Activated T-helper 1 cell treated with anti-CD3 and anti-CD28 coated beads, Interleukin-12 subunit alpha, Interleukin-12 subunit beta, Interleukin-2, Interleukin-4 antibody, amounts not matched to agents 30 ng/mL and 10 ng/mL and 1 ng/mL, durations not matched to agents 14 hours and 24 hours and 36 hours (primary cell): ENCODE measurements around the gene TNS1. TPM values are rescaled to one million over a fixed set of nuclear protein-coding genes. Genes with fewer than 3 reads are reported as not detected.

ENCODE experiments used
- DNase-seq: peaks from one replicate; pipeline ENCODE4 v3.0.0; 2021; ENCODE audit warnings: low spot score
- H3K27ac Mint-ChIP-seq: one replicate; pipeline ENCODE4 v1.8.0; 2021; ENCODE audit warnings: mild to moderate bottlenecking, mixed read lengths
- H3K27me3 Mint-ChIP-seq: one replicate; pipeline ENCODE4 v1.8.0; 2022; ENCODE audit warnings: mild to moderate bottlenecking, moderate library complexity, mixed read lengths; ENCODE audit not compliant: insufficient read depth
- H3K36me3 Mint-ChIP-seq: one replicate; pipeline ENCODE4 v1.8.0; 2021; ENCODE audit warnings: low read depth, mixed read lengths
- H3K4me1 Mint-ChIP-seq: one replicate; pipeline ENCODE4 v1.8.0; 2021; ENCODE audit warnings: low read depth, mixed read lengths
- H3K4me3 Mint-ChIP-seq: one replicate; pipeline ENCODE4 v1.8.0; 2021; ENCODE audit warnings: mild to moderate bottlenecking, moderate library complexity, mixed read lengths
- H3K9me3 Mint-ChIP-seq: one replicate; pipeline ENCODE4 v1.8.0; 2021; ENCODE audit warnings: mixed read lengths
- intact Hi-C: fragments of 100-400 bp; cut with micrococcal nuclease; formaldehyde crosslinking; loops from one replicate; pipeline ENCODE4 v1.15.1; 2024
- total RNA-seq: library from RNA; stranded (reverse); gene quantifications from 2 replicates; pipeline ENCODE4 v1.2.3, GENCODE V29; 2022

TNS1 gene
- total RNA-seq, 1 donor from 2014 or later, result 0.41 TPM

DNA sequence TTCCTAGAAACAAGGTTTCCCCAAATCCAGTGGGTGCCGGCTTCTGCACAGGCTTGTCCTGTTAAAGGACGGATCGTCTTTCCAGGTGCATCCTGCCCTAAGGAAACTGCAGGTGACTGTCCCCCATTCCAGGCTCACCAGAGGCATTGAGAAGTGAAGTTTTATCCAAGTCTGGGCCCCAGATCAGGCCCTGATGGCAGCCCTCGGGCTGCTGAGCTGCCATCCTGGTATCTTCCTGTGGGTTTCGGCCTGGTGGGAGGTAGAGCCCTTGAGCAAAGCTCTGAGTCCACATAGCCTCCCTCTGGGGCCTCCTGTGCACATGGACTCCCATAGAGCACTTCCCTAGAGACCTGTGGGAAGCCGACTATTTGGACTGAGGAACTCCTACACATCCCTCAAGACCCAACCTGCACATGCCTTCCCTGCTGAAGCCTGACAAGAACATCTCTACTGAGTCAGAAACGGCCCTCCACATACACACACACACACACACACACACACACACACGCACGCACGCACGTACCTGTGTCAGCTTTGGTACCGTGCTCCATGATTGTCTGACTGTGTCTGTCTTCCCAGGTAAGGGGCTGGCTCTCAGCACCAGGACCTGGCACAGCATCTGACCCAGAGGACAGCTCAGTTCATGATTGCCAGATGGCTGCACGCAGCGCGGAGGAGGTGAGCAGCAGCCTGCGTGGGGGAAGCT lies 16.4 kb downstream of the TNS1 start:
- no peak overlapping the region for H3K27ac Mint-ChIP-seq
- intact Hi-C loops, result no loop called here
- H3K36me3 Mint-ChIP-seq, result no peaks in the 10 kb centered on the region
- H3K9me3 Mint-ChIP-seq, result no peaks in the 10 kb centered on the region
- H3K4me1 Mint-ChIP-seq, result no peaks in the 10 kb centered on the region
- no peak overlapping the region for H3K4me3 Mint-ChIP-seq
- no peaks in the 10 kb centered on the region for H3K27me3 Mint-ChIP-seq
- DNase-seq, result no peak

DNA sequence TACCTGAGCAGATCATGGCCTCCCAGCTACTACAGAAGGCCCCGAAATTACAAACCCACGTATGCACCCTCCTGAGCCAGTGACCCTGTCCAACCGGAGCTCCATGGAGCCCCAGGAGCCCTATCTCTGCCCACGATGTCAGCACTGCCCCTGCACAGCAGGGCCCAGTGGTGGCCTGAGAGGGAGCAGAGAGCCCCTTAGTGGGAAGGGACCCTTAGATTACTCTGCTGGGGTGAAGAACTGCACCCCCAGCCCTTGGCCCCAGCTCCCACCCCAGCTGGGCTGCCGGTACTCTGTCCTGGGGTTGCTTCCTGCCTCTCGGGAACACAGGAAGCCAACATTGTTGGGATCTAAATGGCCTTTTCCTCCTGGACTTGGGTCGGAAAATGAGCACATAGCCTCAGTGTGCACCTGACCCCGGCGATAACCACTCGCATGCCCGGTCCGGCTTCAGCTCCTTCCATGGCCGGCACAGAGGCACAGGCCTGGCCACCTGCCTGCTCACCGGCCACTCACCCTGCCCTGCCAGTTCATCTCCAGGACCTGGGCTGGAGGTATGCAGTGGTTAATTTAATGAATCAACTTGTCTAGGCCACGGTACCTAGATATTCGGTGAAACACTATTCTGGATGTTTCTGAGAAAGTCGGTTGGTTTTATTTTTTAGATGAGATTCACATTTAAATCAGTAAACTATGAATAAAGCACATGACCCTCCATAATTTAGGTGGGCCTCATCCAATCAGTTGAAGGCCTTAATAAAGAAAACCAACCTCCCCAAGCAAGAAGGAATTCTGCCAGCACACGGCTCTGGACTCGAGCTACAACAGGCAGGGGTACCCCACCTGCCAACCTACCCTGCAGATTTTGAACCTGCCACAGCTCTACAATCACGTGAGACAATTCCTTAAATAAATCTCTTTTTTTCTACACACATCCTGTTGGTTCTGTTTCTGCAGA lies 19.2 kb downstream of the TNS1 start:
- H3K4me3 Mint-ChIP-seq, result no peak overlapping the region
- no peaks in the 10 kb centered on the region for H3K4me1 Mint-ChIP-seq
- intact Hi-C loops, result no loop called here
- H3K27me3 Mint-ChIP-seq, result no peaks in the 10 kb centered on the region
- no peaks in the 10 kb centered on the region for H3K9me3 Mint-ChIP-seq
- no peak for DNase-seq
- H3K27ac Mint-ChIP-seq, result no peak overlapping the region
- no peaks in the 10 kb centered on the region for H3K36me3 Mint-ChIP-seq

DNA sequence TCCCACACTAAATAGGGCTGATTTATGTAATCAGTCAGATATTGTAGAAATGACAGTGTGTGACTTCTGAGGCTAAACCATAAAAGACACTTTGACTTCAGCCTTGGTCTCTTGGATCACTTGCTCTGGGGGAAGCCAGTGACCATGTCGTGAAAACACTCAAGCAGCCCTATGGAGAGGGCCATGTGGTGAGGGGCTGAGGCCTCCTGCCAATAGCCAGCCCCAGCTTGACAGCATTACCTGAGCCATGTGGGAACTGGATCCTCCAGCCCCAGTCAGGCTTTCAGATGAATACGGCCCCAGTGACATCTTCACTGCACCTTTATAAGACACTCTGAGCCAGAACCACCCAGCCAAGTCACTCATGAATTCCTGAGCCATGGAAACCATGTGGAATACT lies 20.8 kb downstream of the TNS1 start:
- intact Hi-C loops, result no loop called here
- H3K36me3 Mint-ChIP-seq, result no peaks in the 10 kb centered on the region
- no peaks in the 10 kb centered on the region for H3K9me3 Mint-ChIP-seq
- H3K27me3 Mint-ChIP-seq, result no peaks in the 10 kb centered on the region
- no peak overlapping the region for H3K27ac Mint-ChIP-seq
- no peak overlapping the region for H3K4me3 Mint-ChIP-seq
- H3K4me1 Mint-ChIP-seq, result no peaks in the 10 kb centered on the region
- DNase-seq, result no peak

DNA sequence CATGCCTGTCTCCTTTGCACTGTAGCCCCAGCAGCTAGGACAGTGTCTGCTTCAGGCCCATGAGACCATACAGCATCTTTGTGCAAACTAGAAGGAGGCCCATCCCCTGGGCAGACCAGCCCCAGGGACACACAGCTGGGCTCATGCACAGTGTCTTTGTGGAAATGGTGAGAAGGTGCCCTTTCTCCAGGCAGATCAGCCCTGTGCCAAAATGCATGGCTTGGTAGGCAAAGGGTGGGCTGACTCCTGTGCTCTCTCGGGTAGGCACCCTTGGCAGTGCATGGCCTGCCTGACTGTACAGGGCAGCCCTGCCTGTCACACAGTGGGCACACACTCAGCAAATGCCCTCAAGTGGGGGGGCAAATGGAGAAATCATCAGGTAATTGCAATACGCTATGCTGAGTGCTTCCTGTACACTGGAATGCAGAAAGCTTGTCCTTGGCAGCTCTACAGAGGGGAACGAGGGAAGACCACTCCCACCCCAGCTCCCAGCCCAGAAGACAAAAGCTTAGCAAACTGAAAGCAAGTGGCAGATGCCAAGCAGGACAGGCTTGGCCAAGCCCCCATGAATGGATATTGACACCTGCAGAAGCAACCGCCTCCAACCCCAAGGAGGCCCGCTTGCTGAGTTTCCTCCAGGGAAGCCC lies 21.6 kb downstream of the TNS1 start:
- no peak for DNase-seq
- no peak overlapping the region for H3K4me3 Mint-ChIP-seq
- H3K27ac Mint-ChIP-seq, result no peak overlapping the region

DNA sequence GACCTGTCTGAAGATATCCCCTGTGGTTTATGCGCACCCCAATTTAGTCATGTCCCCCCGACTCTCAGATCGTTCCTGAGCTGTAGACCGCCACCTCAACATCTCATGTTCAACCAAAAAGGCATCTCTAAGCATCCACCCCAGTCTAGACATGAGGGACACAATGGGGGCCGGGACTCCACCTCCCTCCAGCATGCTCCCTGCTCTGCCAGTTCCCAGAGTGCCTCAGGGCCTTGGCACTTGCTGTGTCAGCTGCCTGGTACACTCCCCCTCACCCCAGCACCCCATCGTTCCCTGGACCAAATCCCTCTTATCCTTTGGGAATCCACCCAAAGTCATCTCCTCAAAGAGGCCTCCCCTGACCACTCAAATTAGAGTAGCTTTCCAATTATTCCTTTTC lies 22.2 kb downstream of the TNS1 start:
- Mint-ChIP-seq H3K36me3 (no peaks in the 10 kb centered on the region), H3K9me3 (no peaks in the 10 kb centered on the region)
- intact Hi-C loops, result no loop called here

More for the DNA sequence above, 21.6 kb downstream of the TNS1 start:
- no peaks in the 10 kb centered on the region for H3K27me3 Mint-ChIP-seq
- no peaks in the 10 kb centered on the region for H3K4me1 Mint-ChIP-seq
- no peaks in the 10 kb centered on the region for H3K36me3 Mint-ChIP-seq
- H3K9me3 Mint-ChIP-seq, result no peaks in the 10 kb centered on the region
- intact Hi-C loops, result no loop called here

DNA sequence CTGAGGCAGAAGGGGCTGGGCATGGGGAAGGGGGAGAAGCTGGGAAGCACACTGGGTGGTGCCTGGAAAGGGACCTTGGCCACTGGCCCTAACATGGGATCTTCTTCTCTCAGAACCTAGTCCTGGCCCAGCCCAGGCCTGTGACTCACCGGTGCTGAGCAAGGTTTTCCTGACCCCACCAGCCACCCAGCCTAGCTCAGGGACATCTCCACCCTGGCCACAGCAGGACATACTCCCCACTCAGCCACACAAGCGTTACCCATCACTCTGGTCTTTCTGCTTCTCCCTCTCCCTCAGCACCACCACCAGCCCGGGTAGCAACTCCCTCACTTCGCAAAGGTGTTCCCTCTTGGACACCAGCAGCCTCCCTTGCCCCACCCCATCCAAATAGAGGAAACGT lies 22.8 kb downstream of the TNS1 start:
- H3K27ac Mint-ChIP-seq, result no peak overlapping the region
- H3K36me3 Mint-ChIP-seq, result no peaks in the 10 kb centered on the region
- no peaks in the 10 kb centered on the region for H3K27me3 Mint-ChIP-seq
- intact Hi-C loops, result no loop called here
- no peaks in the 10 kb centered on the region for H3K9me3 Mint-ChIP-seq
- H3K4me3 Mint-ChIP-seq, result no peak overlapping the region
- DNase-seq, result no peak
- no peaks in the 10 kb centered on the region for H3K4me1 Mint-ChIP-seq

More for the DNA sequence above, 22.2 kb downstream of the TNS1 start:
- Mint-ChIP-seq H3K4me1 (no peaks in the 10 kb centered on the region), H3K27ac (no peak overlapping the region), H3K4me3 (no peak overlapping the region), H3K27me3 (no peaks in the 10 kb centered on the region)
- no peak for DNase-seq

DNA sequence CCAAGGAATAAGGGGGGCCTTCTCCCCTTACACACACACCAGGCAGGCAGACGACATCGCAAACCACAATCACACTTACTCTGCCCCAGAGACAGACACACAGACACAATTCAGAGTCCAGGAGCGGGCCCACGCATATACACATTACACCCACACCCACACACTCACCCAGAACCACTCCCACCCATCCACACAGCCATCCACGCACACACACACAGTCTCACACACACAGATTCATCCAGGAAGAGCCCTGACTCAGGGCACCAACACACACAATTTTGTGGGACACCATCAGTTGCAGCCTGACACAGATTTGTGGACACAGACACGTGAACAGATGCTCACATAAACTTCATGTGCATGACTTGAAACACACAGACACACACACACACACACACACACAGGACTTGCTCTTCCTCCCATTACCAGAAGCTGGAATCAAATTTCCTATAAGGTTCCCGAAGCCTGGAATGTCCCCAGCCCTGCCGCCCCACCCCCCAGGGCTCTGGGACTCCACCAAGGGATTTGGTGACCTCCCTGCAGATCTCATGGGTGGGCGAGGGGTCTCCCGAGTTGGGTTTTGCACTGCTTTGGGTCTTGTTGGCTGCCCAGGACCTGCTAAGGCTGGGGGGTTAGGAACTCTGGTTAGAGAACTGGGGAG lies 23.5 kb downstream of the TNS1 start:
- intact Hi-C loops, result no loop called here
- DNase-seq, result no peak

DNA sequence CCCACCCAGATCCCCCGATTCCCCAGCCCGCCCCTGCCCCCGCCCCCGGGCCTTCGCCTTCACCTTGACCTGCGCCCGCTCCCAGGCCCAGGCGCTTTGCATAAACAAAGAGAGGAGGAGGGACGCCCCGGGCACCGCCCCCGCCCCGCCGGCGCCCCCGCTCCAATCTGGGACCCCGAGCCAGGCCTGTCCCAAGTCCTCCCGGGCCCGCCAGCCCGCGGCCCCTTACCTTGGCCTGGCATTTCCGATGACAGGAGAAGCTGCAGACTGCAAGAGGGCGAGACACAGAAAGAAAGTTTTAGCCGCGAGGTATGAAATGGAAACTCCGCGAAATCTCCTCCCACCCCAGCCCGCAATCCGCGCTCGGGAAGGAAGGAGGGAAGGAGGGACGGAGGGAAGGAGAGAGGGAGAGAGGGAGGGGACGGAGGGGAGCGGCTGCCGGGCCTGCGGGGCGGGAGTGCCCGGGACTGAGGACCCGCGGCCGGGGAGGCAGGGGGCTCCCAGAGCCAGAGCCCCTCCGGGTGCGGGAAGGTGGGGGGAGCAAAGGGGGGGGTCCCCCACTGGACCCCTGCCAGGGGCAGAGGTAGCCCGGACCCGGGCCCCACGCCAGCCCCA lies 24.2 kb downstream of the TNS1 start:
- DNase-seq, result no peak
- no peaks in the 10 kb centered on the region for H3K36me3 Mint-ChIP-seq
- no peaks in the 10 kb centered on the region for H3K4me1 Mint-ChIP-seq
- no peaks in the 10 kb centered on the region for H3K9me3 Mint-ChIP-seq
- no peaks in the 10 kb centered on the region for H3K27me3 Mint-ChIP-seq
- intact Hi-C loops, result no loop called here
- no peak overlapping the region for H3K27ac Mint-ChIP-seq
- H3K4me3 Mint-ChIP-seq, result no peak overlapping the region

More for the DNA sequence above, 23.5 kb downstream of the TNS1 start:
- H3K27ac Mint-ChIP-seq, result no peak overlapping the region
- no peaks in the 10 kb centered on the region for H3K9me3 Mint-ChIP-seq
- H3K36me3 Mint-ChIP-seq, result no peaks in the 10 kb centered on the region
- no peaks in the 10 kb centered on the region for H3K4me1 Mint-ChIP-seq
- no peaks in the 10 kb centered on the region for H3K27me3 Mint-ChIP-seq
- H3K4me3 Mint-ChIP-seq, result no peak overlapping the region

DNA sequence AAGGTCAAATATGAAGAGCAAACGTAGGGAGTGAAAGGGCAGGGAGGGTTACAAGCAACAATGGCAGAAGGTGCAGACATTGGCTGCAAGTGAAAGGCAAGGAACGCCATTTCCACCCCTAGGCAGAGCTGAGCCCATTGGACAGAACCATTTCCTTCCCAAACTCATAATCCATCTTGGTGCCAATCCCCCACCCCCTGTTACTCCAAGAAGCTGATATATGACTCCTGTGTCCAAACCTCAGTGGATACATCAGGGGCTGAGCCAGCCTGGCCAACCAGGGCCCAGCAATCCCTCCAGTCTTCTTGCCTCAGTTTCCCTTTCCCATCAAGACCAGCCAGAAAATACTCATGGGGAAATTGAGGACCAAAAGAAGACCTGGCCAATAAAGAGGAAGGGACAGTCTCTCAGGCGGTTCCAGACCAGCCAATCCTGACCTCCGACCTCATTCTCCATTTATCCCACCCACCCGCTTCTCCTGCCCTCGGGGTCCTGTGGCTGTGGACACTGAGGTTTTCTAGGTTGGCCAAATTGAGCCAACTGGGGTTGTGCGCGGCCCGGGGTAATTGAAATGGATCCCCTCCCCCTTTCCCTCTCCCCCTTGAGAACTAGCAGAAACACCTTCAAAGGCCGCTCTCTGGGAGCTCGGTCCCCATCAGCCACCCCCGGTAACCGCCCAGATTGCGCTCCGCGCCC lies 24.8 kb downstream of the TNS1 start:
- no peaks in the 10 kb centered on the region for H3K9me3 Mint-ChIP-seq
- no peak overlapping the region for H3K4me3 Mint-ChIP-seq
- DNase-seq, result no peak
- no peaks in the 10 kb centered on the region for H3K27me3 Mint-ChIP-seq
- intact Hi-C loops, result no loop called here
- H3K4me1 Mint-ChIP-seq, result no peaks in the 10 kb centered on the region
- no peak overlapping the region for H3K27ac Mint-ChIP-seq
- H3K36me3 Mint-ChIP-seq, result no peaks in the 10 kb centered on the region

DNA sequence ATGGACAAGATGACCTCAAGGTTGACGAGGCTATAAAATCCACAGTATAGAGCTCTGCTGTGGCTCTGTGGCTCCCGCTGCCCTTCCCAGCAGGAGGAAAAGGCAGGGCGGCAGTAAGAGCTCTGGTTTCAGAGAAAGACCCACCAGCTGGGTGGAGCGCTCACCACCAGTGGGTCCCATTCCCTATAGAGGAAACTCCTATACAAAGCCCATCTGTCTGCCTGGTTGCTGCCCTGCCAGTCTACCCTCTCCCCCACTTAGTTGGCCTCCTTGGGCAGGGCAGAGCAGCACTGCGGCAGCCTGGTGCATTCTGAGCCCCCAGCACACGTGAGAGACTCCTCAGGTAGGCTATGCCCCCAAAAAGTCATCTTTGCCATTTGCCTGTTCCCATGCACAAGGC lies 26.5 kb downstream of the TNS1 start:
- Mint-ChIP-seq H3K36me3 (no peaks in the 10 kb centered on the region), H3K4me1 (no peaks in the 10 kb centered on the region), H3K27me3 (no peaks in the 10 kb centered on the region), H3K4me3 (no peak overlapping the region), H3K9me3 (no peaks in the 10 kb centered on the region), H3K27ac (no peak overlapping the region)
- intact Hi-C loops, result no loop called here
- no peak for DNase-seq

DNA sequence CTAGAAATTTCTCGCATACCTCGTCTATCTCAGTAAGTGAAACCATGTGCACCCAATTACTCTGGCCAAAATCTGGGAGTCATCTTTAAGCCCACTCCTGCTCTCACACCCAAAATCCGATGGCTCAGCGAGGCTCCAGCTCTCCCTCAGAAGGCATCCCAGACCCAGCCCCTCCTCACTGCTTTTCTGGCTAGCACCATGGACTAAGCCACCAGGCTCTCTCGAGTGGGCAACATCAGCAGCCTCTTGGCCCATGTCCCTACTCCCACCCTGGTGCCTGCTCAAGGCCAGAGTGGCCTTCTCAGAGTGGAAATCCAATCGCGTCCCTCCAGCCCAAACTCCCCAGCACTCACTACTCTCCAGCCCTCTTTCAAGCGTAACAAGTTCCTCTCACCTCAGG lies 27.2 kb downstream of the TNS1 start:
- Mint-ChIP-seq H3K27ac (no peak overlapping the region), H3K4me1 (no peaks in the 10 kb centered on the region), H3K4me3 (no peak overlapping the region), H3K27me3 (no peaks in the 10 kb centered on the region), H3K36me3 (no peaks in the 10 kb centered on the region), H3K9me3 (no peaks in the 10 kb centered on the region)
- DNase-seq, result no peak
- intact Hi-C loops, result no loop called here
